DMS 273 (cell line): Measurements from ENCODE around the gene SCAI.

Experiments used
- DNase-seq: peaks from one replicate; lab custom pipeline; 2025; ENCODE audit not compliant: unreplicated experiment; lab: John Stamatoyannopoulos, UW

The SCAI gene

DNA sequence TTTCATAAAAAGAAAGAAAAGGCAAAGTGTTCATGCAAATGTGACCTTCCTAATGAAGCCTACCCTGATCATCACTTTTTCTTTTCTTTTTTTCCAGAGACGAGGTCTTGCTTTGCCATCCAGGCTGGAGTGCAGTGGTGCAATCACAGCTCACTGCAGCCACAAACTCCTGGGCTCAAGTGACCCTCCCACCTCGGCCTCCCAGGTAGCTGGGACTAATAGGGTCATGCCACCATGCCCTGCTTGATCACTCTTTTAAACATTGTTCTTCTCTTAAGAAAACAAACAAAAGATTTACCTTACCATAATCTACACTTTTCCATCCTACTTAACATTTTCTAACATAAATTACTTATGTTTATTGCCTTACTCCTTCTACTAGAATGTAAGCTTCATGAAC is 193.9 kb downstream of the SCAI start:
- no peak for DNase-seq

DNA sequence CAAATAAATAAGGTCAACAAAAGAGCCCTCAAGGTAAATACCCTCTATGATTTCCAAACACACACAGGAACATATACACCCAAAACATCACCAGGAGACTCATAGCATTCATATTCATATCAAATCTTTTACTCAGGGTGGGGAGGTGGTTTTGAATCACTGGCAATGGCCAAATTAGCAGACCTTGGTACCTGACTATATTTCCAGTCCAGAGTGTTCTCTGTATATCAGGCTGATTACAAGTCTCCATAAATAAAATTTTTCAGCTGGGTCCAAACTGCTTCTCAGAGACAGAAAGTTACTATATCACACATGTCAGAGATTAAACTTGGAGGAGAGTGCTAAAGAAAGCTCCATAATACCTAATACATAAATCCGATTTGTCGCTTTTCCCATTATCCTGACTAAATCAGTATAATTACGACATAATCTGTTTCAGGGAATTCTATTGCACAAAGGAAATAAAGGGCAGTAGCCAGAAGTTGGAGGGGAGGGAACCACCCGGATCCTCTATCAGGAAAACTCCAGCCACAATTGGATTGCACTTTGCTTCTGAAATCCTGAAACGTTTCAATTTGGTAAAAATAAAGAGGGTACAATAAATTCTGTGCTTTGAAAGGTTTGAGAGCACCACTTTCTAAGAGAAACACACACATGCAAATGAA is 195.5 kb downstream of the SCAI start:
- DNase-seq, result no peak

DNA sequence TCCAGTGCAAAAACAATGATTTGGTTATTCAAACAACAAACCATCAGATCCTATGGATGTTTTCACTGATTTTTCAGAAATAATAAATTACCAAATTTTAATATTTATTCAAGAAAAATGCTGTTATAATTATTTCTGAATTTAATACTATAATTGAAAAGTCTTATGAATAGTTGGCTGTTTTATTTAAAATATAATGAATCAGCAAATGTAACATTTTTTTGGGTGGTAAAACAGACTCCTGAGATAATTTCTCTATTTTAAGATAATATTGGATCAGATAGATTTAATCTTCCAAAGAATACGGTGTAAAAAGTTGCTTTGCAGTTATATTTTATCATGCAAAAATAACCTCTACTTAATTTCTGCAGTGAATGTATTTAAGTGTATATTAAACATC is 197.2 kb downstream of the SCAI start:
- DNase-seq, result no peak

DNA sequence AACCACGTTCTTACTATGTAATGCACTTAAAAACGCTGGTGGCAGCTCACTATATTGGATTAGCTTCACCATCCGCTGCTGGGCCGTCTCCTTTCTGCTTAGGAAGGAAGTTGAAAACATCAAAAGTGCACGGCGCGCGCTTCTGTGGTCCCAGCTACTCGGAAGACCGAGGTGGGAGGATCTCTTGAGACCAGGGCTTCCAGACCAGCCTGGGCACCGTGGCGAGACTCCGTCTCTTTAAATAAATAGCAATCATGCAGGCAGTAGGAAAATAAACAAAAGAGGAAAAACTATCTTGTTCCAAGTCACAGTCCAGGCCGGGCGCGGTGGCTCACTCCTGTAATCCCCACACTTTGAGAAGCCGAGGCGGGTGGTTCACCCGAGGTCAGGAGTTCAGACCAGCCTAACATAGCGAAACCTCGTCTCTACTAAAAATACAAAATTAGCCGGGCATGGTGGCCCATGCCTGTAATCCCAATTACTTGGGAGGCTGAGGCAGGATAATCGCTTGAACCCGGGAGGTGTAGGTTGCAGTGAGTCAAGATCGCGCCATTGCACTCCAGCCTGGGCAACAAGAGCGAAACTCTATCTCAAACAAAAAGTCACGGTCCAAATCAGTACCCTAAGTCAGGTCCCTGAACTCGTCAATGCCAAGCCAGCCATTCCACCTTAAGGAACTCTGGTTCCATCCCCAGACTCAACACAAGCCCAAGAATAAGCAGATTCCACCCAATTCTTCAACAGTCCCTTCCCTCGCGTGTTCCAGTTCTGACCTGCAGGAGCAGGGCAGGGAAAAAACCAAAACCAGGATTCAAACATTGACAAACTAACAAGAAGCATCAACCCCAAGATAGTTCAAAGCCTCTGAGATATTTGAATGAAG is 201.4 kb downstream of the SCAI start:
- peak; percentile 72 for DNase-seq

DNA sequence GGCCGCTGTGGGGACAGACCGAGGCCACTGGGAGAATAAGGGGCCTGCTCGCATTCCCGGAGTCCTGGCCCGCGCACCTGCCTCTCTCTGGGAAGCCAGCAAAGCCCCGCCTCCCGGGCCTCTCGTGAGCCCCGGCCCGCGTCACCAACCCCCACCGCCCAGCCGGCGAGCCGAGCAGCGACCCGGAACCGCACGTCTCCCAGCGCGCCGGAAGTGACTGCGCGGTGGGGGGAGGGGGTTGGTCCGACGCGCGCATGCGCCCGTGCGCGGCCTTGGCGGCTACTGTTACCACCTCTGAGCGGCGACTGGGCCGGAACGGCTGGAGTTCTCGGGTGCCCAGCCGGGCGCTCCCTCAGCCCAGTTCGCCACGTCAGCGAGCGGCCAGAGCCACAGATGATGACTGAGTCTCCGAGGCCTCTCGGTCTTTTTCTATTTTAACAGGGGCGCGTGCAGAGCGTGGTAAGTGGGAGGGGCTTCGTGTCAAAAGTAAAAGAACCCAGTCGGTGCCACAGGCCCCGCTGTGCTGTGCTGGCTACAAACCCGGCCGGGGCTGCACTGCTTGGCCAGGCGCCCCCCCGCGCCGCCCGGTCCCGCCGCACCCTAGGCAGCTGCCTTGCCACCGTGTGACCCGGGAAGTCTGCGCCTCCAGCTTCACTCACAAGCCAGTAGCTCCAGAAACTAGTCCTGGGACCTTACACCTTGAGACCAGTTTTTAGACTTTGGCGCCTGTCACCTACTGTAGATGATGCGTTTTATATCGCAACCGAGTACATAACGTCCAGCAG is 202.2 kb downstream of the SCAI start, which contains the start of gene GOLGA1:
Gene GOLGA1 (minus strand): TSS at position 190 of the 785 bp plus-strand sequence. CDS start 2,372 bp downstream, outside the sequence.
- DNase-seq, result peak; percentile 97

DNA sequence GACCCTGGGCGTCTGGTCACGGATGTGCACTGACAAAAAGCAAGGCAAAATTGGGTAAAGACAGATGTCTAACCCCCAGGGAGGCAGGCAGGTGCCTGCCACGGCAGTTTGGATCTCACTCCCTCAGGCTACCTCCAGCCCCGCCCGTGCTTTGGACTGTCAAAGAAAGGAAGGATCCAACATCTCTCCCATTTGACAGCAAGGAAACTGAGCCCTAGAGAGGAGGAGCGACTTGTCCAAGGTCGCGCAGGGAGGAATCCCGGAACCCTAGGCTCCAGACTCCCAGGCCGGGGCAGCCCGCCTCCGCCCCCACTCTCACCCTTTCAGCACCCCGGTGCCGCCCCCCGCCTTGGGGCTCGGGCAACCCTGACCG is 202.8 kb downstream of the SCAI start:
- peak; percentile 76 for DNase-seq

DNA sequence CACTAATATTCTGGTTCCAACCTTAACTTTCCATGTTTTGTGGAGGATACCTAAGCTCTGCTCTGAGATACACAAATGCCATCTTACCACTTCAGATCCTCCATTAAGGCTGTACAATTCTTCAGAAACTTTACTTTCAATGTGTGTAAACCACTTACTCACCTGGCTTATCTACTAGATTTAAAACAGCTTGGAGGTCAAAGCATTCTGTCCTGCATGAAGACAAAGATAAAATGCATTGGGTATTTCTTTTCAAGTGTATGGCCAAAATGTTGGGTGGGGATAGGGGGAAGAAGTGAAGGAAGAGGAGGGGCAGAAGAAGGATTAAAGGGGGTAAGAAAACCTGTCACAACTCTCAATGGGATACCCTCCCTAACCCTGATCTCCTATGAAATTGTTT is 203.4 kb downstream of the SCAI start:
- no peak for DNase-seq

DNA sequence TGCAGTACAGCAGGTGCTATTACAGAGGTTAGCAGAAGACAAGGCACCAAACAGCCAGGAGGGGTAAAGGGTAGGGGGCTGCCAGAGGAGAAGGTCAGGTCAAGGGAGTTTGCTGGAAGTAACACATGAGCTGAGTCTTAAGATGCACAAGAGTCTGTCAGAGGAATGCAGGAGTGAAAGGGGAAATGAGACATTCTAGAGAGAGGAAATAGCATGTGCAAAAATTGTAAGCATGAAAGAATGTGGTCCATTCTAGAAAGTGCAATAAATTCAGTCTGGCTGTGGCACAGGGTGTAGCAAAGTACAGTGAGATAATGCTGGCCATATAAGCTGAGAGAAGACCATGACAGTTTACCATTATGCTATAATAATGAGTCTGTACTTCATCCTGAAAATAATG is 209.0 kb downstream of the SCAI start:
- no peak for DNase-seq

DNA sequence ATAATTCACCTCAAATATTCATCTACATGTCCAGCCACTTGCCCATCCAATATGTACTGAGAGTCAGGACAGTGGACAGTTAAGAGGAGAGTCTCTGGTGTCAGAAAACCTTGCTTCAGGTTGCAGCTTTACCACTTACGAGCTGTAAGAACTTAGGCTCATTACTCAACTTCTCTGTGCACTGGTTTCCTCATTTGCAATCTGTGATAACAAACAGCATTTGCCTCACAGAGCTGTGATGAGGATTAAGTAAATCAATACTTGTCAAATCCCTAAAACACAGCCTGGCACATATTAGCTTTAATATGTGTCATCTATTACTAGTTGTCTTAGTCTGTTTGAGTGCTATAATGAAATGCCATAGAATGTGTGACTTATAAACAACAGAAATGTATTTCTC is 211.0 kb downstream of the SCAI start:
- no peak for DNase-seq

DNA sequence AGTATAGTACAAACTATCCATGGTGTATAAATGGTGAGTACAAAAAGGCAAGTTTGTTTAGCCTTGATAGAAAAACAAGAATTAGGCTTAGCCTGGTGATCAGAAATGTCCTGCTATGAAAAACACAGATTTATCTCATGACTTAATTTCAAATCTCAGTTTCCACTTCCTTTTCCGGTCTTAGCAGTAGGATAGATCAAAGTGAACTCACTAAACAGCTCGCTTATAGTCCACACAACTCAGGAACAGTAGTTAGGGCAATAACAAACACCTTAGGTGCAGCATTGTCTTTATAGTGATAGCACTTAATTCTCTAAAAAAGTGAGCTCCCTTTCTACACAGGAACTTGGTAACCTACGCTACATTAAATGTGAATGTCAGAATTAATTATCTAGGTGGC is 213.9 kb downstream of the SCAI start:
- DNase-seq, result no peak

DNA sequence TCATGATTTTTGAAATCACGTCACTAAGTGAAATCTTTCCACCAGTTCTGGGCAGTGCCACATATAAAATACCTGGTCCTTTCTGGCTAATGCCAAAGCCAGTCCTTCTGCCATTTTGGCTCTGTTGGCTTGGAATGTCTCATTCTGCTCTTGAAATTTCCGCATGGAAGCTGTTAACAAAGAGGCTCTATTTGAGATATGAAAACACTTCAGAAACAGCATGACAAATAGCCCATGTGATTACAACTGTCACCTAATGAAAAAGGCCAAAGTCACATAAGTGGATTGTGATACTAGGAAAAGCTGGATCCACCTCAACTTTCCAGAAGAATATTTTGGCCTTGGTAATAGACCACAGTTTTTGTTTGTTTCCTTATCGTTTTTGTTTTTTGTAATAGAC is 215.2 kb downstream of the SCAI start:
- DNase-seq, result no peak

DNA sequence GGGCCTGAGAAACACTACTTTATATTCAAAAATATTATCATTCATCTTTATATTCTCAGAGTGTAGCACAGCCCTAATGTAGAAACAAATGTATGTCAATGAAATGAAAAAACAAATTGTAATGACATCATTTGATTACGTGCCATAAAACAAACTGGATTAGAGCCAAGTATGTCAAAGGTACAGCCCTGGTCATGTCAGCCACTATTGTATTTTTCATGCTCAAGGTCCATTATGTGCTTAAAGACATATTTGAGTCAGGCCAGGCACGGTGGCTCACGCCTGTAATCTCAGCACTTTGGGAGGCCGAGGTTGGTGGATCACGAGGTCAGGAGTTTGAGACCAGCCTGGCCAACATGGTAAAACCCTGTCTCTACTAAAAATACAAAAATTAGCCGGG is 222.9 kb downstream of the SCAI start:
- peak; percentile 13 for DNase-seq

DNA sequence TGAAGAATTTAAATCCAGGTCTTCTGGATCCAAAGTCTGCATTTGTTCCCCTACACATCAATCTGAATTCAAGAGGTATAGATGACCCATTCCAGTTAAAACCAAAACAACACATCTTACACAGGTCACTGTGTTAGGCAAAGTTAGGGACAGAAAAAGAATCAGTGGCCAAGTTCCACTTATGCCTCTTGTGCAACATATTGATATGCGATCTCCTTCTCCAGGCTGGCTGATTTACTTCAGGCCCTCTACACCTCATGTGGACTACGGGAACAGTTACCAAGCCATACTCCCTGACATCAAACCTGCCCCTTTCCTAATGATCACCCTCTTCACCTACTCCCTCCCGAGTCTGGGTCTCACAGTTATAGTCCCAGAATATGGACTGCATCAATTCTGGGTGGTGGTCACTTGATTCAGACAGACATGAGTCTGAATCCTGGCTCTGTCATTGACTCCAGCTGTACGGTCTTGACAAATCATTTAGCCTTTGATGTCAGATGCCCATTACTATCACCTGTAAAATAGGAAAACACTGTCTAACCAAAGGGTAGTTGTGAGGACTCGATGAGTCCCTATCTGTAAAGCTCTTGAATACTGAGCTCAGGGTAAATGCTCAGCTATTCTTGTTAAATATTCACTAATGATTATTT is 228.4 kb downstream of the SCAI start:
- no peak for DNase-seq

DNA sequence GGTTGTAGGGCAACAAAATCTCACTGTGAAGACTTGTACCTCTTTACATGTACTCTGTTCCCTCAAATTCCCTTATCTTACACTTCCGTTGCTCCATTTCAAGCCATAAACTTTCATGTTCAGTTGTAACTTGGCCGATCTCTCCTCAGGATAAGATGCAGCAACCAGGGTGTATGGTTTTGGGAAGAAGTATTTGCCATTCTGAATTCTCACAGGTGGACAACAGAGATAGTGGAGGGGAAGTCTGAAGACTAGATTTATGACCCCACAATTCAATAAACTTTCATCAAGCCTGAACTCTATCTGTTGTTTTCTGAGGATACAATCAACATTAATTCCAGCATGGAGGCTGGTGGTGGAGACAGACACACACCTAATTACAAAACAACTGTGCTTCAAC is 229.9 kb downstream of the SCAI start:
- no peak for DNase-seq

DNA sequence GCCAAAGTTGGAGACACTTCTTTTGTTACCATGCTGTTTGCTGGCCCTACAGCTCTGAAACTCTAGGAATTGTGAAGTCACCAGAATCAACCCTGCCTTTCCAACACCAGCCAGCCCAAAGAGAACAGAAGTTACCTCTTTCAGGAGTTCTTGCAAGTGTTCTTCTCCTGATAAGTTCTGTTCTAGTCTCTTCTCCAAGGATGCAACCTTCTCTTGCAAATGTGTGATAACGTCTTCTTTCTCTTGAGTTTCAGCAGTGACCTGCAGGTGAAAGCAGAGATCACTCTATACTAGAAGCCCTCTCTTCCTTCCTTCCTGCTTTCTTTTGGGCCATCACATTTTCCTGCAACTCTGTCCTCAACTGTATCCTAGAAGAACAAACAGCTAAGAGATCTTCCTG is 231.6 kb downstream of the SCAI start:
- DNase-seq, result no peak

DNA sequence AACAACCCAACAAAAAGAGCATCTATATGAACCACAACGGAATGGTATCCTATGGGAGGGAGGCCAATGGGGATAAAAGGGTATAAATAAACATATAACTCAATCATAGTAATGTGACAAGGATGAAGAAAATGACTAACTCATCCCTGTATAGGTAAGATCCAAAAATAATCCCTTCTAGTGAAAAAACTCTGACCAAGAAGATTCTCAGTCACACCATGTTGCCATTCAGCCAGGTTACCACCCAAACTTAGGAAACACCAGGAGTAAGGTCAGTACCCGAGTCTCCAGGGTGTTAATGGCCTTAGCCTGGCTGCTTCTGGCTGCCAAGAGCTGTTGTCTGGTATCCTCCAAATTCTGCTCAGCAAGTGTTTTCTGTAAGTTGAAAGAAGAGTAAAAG is 235.2 kb downstream of the SCAI start:
- no peak for DNase-seq

DNA sequence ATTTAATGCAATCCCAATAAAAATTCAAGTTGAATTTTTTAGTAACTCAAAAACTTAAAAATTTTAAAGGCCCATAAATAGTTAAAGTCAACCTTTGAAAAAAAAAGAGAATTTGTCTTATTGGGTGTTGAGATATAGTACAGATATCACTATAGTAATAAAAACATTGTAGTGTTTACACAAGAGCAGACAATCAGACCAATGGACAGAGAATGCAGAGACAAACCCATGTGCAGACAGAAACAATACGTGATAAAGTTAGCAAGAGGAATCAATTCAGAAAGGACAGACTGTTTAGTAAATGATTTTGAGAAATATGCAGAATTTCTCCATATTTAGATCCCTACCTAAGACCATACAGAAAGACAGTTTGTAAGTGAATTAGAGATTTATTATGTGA is 236.4 kb downstream of the SCAI start:
- DNase-seq, result no peak

DNA sequence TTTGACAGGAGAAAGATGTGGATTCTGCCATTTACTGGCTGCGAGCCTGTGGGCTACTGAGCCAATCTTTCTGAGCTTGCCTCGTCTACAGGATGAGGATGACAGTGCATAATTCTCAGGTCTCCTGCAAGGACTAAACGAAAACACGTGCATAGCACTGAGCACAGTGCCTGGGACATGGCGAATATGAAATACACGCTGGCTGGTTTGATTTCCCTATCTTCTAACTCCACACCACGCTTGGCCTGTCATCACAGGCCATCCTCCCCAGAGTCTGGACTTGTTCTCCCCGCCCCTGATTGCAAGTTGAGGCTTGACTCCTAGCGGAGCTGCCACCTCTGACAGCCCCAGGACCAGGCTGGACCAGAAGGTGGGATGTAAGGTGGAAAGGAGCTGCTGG is 243.5 kb downstream of the SCAI start:
- no peak for DNase-seq

DNA sequence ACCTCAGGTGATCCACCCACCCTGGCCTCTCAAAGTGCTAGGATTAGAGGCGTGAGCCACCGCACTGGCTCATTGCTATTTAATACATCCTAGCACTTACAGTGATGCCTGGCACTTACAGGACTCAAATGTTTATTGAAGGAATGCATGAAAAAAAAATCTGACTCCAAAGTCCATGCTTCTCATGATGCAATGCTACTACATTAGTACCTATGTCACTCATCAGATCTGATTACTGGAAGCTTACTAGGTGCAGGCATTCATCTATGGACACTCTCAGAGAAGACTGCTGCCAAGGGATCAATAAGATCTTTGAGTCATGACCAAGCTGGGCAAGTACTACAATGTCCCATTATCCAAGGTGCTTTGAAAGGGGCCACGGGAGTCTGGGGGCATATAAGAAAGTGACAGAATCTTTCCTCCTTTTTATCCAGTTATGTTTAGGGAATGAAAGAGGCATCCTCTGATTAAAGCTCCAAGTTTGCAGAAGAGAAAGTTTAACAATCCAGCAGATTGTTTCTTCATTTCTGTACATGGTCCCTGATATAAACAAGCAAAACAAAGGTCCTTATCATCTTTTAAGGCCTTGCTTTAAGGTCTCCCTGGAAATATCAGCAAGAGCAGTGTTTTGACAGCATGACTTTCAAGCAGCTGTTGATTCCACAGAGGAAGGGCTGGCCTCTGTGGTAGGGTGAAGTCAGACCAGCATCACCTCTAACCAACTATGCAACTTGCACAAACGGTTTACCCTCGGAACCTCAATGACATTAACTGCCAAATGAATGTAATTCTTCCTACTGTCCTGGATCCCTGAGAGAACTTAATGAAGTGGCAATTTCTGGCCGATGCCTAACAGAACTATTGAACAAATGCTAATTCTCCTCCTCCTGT is 245.5 kb downstream of the SCAI start:
- DNase-seq, result no peak

DNA sequence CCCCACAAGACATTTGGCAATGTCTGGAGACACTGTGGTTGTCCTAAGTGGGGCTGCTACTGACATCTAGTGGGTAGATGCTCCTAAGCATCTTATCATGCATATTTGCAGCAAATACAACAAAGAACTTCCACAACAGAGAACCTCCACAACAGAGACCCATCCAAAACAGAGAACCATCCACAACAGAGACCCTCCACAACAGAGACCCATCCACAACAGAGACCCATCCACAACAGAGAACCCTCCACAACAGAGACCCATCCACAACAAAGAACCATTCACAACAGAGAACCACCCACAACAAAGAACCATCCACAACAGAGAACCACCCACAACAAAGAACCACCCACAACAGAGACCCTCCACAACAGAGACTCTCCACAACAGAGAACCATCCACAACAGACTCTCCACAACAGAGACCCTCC is 248.6 kb downstream of the SCAI start:
- DNase-seq, result peak; percentile 64
